HCT116 (cell line): ENCODE results near the gene MYZAP.

Source experiments
- EGR1 ChIP-seq: IDR thresholded peaks from 2 replicates; pipeline ENCODE4 v1.6.1; 2012; ENCODE audit warnings: low read depth
- EZH2 ChIP-seq: fragments of 200-600 bp; sonication (generic); IDR thresholded peaks from 2 replicates; pipeline ENCODE4 v1.6.1; 2017; ENCODE audit warnings: antibody characterized with exemption, mixed run types
- POLR2A ChIP-seq: IDR thresholded peaks from 2 replicates; pipeline ENCODE4 v1.7.0; 2011; ENCODE audit warnings: borderline replicate concordance; ENCODE audit not compliant: insufficient read depth, insufficient read length; ENCODE audit errors: extremely low read depth
- POLR2AphosphoS5 ChIP-seq: IDR thresholded peaks from 2 replicates; pipeline ENCODE4 v1.6.1; 2011; ENCODE audit warnings: mild to moderate bottlenecking, low read depth, low read length, moderate library complexity
- TCF7L2 ChIP-seq: IDR thresholded peaks from 2 replicates; pipeline ENCODE4 v1.7.0; 2011; ENCODE audit warnings: borderline replicate concordance, inconsistent platforms; ENCODE audit not compliant: insufficient read depth, insufficient read length; ENCODE audit errors: extremely low read depth
- TF ChIP-seq, protein P1 (sequence below), 3 experiments: fragments of 200-600 bp in 1 of 3; sonication (generic) in 1 of 3; IDR thresholded peaks in 2 of 3; conservative IDR thresholded peaks in 1 of 3; 2 replicates each; pipeline ENCODE4 v1.5.1; 2012 to 2017; ENCODE audit warnings: low read depth in 2 of 3, low read length in 2 of 3, antibody characterized with exemption in 1 of 3, borderline replicate concordance in 1 of 3, control low read depth in 1 of 3, mild to moderate bottlenecking in 1 of 3, mixed read lengths in 1 of 3, mixed run types in 1 of 3, moderate library complexity in 1 of 3; ENCODE audit not compliant: insufficient read depth in 1 of 3
- TF ChIP-seq, protein P2 (sequence below): IDR thresholded peaks from 2 replicates; pipeline ENCODE4 v1.6.1; 2012

DNA sequence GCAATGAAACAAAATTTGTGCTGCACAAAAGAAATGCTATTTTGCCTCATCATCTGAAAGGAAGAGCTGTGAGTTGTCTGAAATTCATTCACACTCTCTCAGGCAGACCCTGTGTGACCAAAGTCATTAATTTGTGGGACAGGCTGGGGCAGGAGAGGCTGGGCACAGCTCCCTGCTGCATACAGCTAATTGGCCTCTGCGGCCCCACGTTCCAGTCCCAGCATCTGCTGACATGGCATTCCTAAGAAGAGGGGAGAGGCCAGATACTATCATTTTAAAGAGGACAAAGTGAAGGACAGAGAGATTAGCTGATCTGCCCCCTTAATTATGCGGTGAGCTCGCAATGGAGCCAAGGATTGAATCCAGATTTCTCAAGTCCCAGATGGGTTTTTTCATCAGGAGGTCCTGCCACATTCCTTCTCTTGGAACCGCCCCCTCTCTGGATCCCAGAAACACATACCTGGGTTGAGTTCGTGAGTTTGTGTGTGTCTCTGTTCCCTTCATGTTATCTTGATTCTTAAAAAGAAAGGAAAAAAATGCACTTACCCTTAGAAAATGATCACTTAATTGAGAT, 139.9 kb downstream of the MYZAP start:
- TF ChIP-seq, protein P1, sequence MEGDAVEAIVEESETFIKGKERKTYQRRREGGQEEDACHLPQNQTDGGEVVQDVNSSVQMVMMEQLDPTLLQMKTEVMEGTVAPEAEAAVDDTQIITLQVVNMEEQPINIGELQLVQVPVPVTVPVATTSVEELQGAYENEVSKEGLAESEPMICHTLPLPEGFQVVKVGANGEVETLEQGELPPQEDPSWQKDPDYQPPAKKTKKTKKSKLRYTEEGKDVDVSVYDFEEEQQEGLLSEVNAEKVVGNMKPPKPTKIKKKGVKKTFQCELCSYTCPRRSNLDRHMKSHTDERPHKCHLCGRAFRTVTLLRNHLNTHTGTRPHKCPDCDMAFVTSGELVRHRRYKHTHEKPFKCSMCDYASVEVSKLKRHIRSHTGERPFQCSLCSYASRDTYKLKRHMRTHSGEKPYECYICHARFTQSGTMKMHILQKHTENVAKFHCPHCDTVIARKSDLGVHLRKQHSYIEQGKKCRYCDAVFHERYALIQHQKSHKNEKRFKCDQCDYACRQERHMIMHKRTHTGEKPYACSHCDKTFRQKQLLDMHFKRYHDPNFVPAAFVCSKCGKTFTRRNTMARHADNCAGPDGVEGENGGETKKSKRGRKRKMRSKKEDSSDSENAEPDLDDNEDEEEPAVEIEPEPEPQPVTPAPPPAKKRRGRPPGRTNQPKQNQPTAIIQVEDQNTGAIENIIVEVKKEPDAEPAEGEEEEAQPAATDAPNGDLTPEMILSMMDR (IDR thresholded peaks at IDR 0.05 in 2 of 3, conservative IDR thresholded peaks at IDR 0.05 in 1 of 3; ENCODE audit: borderline replicate concordance in 1 of 3, insufficient read depth in 1 of 3, low read depth in 2 of 3, low read length in 2 of 3) = no peak
- TF ChIP-seq POLR2A (no peak), TCF7L2 (no peak), EGR1 (no peak), POLR2AphosphoS5 (no peak), EZH2 (no peak)
- TF ChIP-seq, protein P2, sequence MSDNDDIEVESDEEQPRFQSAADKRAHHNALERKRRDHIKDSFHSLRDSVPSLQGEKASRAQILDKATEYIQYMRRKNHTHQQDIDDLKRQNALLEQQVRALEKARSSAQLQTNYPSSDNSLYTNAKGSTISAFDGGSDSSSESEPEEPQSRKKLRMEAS = no peak
